Stimulated activated naive CD8-positive, alpha-beta T cell treated with anti-CD3 and anti-CD28 coated beads, Interleukin-15, amount 100 ng/mL, for 72 hours (primary cell): ENCODE measurements around the gene NRXN2.

Source experiments
- ATAC-seq: fragments of 150-1000 bp; cut with Tn5 transposase; 2 replicates; pipeline ENCODE4 v1.10.0; 2021; ENCODE audit warnings: mild to moderate bottlenecking, moderate library complexity
- DNase-seq, 2 donors: peaks; one replicate each; pipeline ENCODE4 v3.0.0; 2021 to 2022
- H3K27ac Mint-ChIP-seq, 2 donors: one replicate each; pipeline ENCODE4 v1.8.0; 2022; ENCODE audit warnings: mild to moderate bottlenecking in 2 of 2, mixed read lengths in 2 of 2, moderate library complexity in 2 of 2
- H3K27me3 Mint-ChIP-seq: one replicate; pipeline ENCODE4 v1.8.0; 2022; ENCODE audit warnings: mixed read lengths
- H3K4me1 Mint-ChIP-seq: one replicate; pipeline ENCODE4 v1.8.0; 2022; ENCODE audit warnings: mild to moderate bottlenecking, mixed read lengths
- H3K4me3 Mint-ChIP-seq, 2 donors: one replicate each; pipeline ENCODE4 v1.8.0; 2022; ENCODE audit warnings: mild to moderate bottlenecking in 2 of 2, mixed read lengths in 2 of 2, moderate library complexity in 1 of 2
- H3K9me3 Mint-ChIP-seq, 2 donors: one replicate each; pipeline ENCODE4 v1.8.0; 2022; ENCODE audit warnings: mixed read lengths in 2 of 2

The NRXN2 gene

GRCh38 chr11:64560139-64560771, 162.7 kb downstream of the NRXN2 start:
- Mint-ChIP-seq H3K4me1 (peaks cover 5% of the 10 kb centered on the region), H3K4me3 (no peak overlapping the region), H3K9me3 (no peaks in the 10 kb centered on the region), H3K27me3 (peaks cover 15% of the 10 kb centered on the region), H3K27ac (no peak overlapping the region)
- no peak for ATAC-seq
- DNase-seq = no peak

- H3K9me3 Mint-ChIP-seq = no peaks in the 10 kb centered on the region
- H3K27me3 Mint-ChIP-seq = peaks cover 15% of the 10 kb centered on the region
- no peak overlapping the region for H3K27ac Mint-ChIP-seq
- ATAC-seq (no peak), DNase-seq (no peak)
- peaks cover 13% of the 10 kb centered on the region for H3K4me1 Mint-ChIP-seq
- no peak overlapping the region for H3K4me3 Mint-ChIP-seq
Observed at GRCh38 chr11:64559351-64560138, 163.5 kb downstream of the NRXN2 start.

- Mint-ChIP-seq H3K27me3 (peaks cover 15% of the 10 kb centered on the region), H3K4me3 (no peak overlapping the region), H3K9me3 (no peaks in the 10 kb centered on the region), H3K27ac (no peak overlapping the region), H3K4me1 (peaks cover 15% of the 10 kb centered on the region)
- DNase-seq = no peak
- ATAC-seq = no peak
Observed at GRCh38 chr11:64558869-64559268, 164.1 kb downstream of the NRXN2 start.

- H3K27me3 Mint-ChIP-seq = peaks cover 15% of the 10 kb centered on the region
- DNase-seq = no peak
- H3K4me3 Mint-ChIP-seq = no peak overlapping the region
- H3K27ac Mint-ChIP-seq = no peak overlapping the region
- peaks cover 15% of the 10 kb centered on the region for H3K4me1 Mint-ChIP-seq
- H3K9me3 Mint-ChIP-seq = peaks cover under 1% of the 10 kb centered on the region in 2 donors
- no peak for ATAC-seq
Observed at GRCh38 chr11:64558065-64558745, 164.8 kb downstream of the NRXN2 start.

GRCh38 chr11:64556721-64557250, 166.2 kb downstream of the NRXN2 start:
- H3K27ac Mint-ChIP-seq = peak overlapping the region in 1 of 2 donors; percentile 15
- ATAC-seq = no peak
- H3K27me3 Mint-ChIP-seq = peaks cover 15% of the 10 kb centered on the region
- DNase-seq = no peak
- peaks cover 15% of the 10 kb centered on the region for H3K4me1 Mint-ChIP-seq
- H3K9me3 Mint-ChIP-seq = peaks cover 8 to 10% of the 10 kb centered on the region in 2 donors
- H3K4me3 Mint-ChIP-seq = no peak overlapping the region
